Pulmonary artery endothelial cell (primary cell): Measurements from ENCODE around the gene HSPA14. TPM values are rescaled to one million over a fixed set of nuclear protein-coding genes. Genes with fewer than 3 reads are reported as not detected.
A peak's percentile ranks its signal among the peaks of the same experiment; 100 is the strongest.
"Not testable (repeated sequence)": the region's sequence is repeated elsewhere in the genome, so short reads cannot be mapped to it uniquely, and the experiment has no call there.

ENCODE experiments used
- DNase-seq: peaks from one replicate; pipeline ENCODE4 v3.0.0-alpha.2; 2011; ENCODE audit warnings: low read depth, low spot score
- total RNA-seq: library from RNA; depleted of rRNA; stranded (reverse); fragments of >200 nt; gene quantifications from 2 replicates; pipeline ENCODE4 v1.2.3, GENCODE V29; 2014

The HSPA14 gene
- total RNA-seq, 1 donor from 2014 or later = 16.2 TPM

- DNase-seq = no peak
These were observed 926 bp upstream of the HSPA14 start for GRCh38 chr10:14837003-14837756.

- DNase-seq = no peak
These were observed 637 bp downstream of the HSPA14 start for GRCh38 chr10:14838582-14839304.

- no peak for DNase-seq
These were observed 1.2 kb downstream of the HSPA14 start for GRCh38 chr10:14839305-14839695.

GRCh38 chr10:14840178-14840577 lies 2.1 kb downstream of the HSPA14 start:
- no peak for DNase-seq

- DNase-seq = no peak
These were observed 5.4 kb downstream of the HSPA14 start for GRCh38 chr10:14843327-14843988.

- DNase-seq = no peak
These were observed 6.8 kb downstream of the HSPA14 start for GRCh38 chr10:14844948-14845347.

- no peak for DNase-seq
These were observed 14.1 kb downstream of the HSPA14 start for GRCh38 chr10:14852236-14852635.

GRCh38 chr10:14855453-14855852 lies 17.3 kb downstream of the HSPA14 start:
- DNase-seq = no peak

GRCh38 chr10:14858338-14858960 lies 20.3 kb downstream of the HSPA14 start:
- no peak for DNase-seq

GRCh38 chr10:14859043-14859442 lies 20.9 kb downstream of the HSPA14 start:
- DNase-seq = no peak

GRCh38 chr10:14859775-14860174 lies 21.7 kb downstream of the HSPA14 start:
- DNase-seq = no peak

GRCh38 chr10:14860791-14861190 lies 22.7 kb downstream of the HSPA14 start:
- DNase-seq = no peak

- DNase-seq = not testable (repeated sequence)
These were observed 26.4 kb downstream of the HSPA14 start for GRCh38 chr10:14864466-14864865.

GRCh38 chr10:14864871-14865270 lies 26.8 kb downstream of the HSPA14 start:
- DNase-seq = not testable (repeated sequence)

GRCh38 chr10:14873090-14873760 lies 35.1 kb downstream of the HSPA14 start:
- no peak for DNase-seq

GRCh38 chr10:14875941-14876340 lies 37.8 kb downstream of the HSPA14 start:
- no peak for DNase-seq

- no peak for DNase-seq
These were observed 38.7 kb downstream of the HSPA14 start for GRCh38 chr10:14876764-14877163.

GRCh38 chr10:14878266-14879123 lies 40.4 kb downstream of the HSPA14 start, which contains the start of gene SUV39H2:
TSS of gene SUV39H2 (plus strand) at chr10:14878866. CDS start at chr10:14878889, 23 bp downstream.
- DNase-seq = peak; percentile 86

- no peak for DNase-seq
These were observed 41.2 kb downstream of the HSPA14 start for GRCh38 chr10:14879124-14879927.

- no peak for DNase-seq
These were observed 41.8 kb downstream of the HSPA14 start for GRCh38 chr10:14879928-14880193.
